Body of pancreas (tissue), 4 donors: Measurements from ENCODE around the gene LIPE. TPM values are rescaled to one million over a fixed set of nuclear protein-coding genes. Genes with fewer than 3 reads are reported as not detected.

ENCODE experiments used
- ATAC-seq: fragments of 150-250 bp; one replicate; pipeline ENCODE4 v1.9.1; 2016
- DNase-seq, 4 donors: peaks; one replicate each; pipeline ENCODE4 v3.0.0-alpha.2; 2019
- H3K27ac ChIP-seq, 4 donors: fragments of 200-600 bp; sonication (generic); 1 replicate in 3 of 4; 2 replicates in 1 of 4; pipeline versions ENCODE4 v1.5.1 to v1.6.1; 2016 to 2019; ENCODE audit warnings: mild to moderate bottlenecking in 1 of 4, mixed read lengths in 1 of 4, moderate library complexity in 1 of 4
- H3K27me3 ChIP-seq, 2 donors: fragments of 200-600 bp; sonication (generic); one replicate each; pipeline ENCODE4 v1.6.0; 2016; ENCODE audit warnings: mild to moderate bottlenecking in 1 of 2
- H3K36me3 ChIP-seq, 2 donors: fragments of 200-600 bp; sonication (generic); replicated peaks in 1 of 2; 2 replicates each; pipeline ENCODE4 v1.5.1; 2016; ENCODE audit warnings: low read depth in 2 of 2; ENCODE audit not compliant: insufficient read depth in 1 of 2
- H3K4me1 ChIP-seq: fragments of 200-600 bp; sonication (generic); one replicate; pipeline ENCODE4 v1.6.0; 2016
- H3K4me3 ChIP-seq, 2 donors: fragments of 200-600 bp; sonication (generic); 1 replicate in 1 of 2; 2 replicates in 1 of 2; pipeline ENCODE4 v1.5.1; 2016 to 2019
- H3K9me3 ChIP-seq, 3 donors: fragments of 200-600 bp; sonication (generic); 1 replicate in 2 of 3; 2 replicates in 1 of 3; pipeline ENCODE4 v1.5.1; 2016
- CTCF ChIP-seq, 7 experiments: fragments of 450-650 bp in 4 of 7; fragments of 200-600 bp in 3 of 7; sonication (generic) in 3 of 7; IDR thresholded peaks; one replicate each; pipeline ENCODE4 v1.5.1; 2016 to 2019; ENCODE audit warnings: antibody characterized with exemption in 7 of 7
- POLR2A ChIP-seq, 3 donors: fragments of 450-650 bp; IDR thresholded peaks; one replicate each; pipeline ENCODE4 v1.6.1; 2016; ENCODE audit warnings: antibody characterized with exemption in 3 of 3, mild to moderate bottlenecking in 2 of 3
- WGBS, 2 donors: methylation state at CpG; one replicate each; pipeline ENCODE4 v1.1.5; 2017; 5-methylcytosine and 5-hydroxymethylcytosine counted together
- intact Hi-C: fragments of 100-400 bp; cut with DNase I; formaldehyde crosslinking; loops from one replicate; pipeline ENCODE4 v1.15.1; 2023
- total RNA-seq, 2 donors: library from RNA; depleted of rRNA; stranded (reverse); fragments of >200 nt; gene quantifications; one replicate each; pipeline ENCODE4 v1.1.0, GENCODE V29; 2016

Gene LIPE
- total RNA-seq, 2 donors from 2014 or later, result 8.3 to 357 TPM

- DNase-seq (no peak), ATAC-seq (no peak)
- Histone ChIP-seq H3K4me1 (peaks cover 8% of the 10 kb centered on the region), H3K27me3 (no peaks in the 10 kb centered on the region), H3K36me3 (no peaks in the 10 kb centered on the region), H3K27ac (no peak overlapping the region), H3K4me3 (no peak overlapping the region), H3K9me3 (no peaks in the 10 kb centered on the region)
- 94 to 96% methylated on average over 7 of the region's 7 CpGs for WGBS, 2 donors
- intact Hi-C loops, result no loop called here
- TF ChIP-seq CTCF (IDR thresholded peaks at IDR 0.05), result no peak
- TF ChIP-seq POLR2A (IDR thresholded peaks at IDR 0.05), result no peak
These were observed 45.4 kb upstream of the LIPE start for GRCh38 chr19:42472402-42473147.

- WGBS, 2 donors, result 47 to 52% methylated on average over 6 to 7 of the region's 7 CpGs
These were observed 44.5 kb upstream of the LIPE start for GRCh38 chr19:42471554-42472249.

GRCh38 chr19:42469311-42470235 lies 42.4 kb upstream of the LIPE start:
- 72 to 81% methylated on average over 8 of the region's 8 CpGs for WGBS, 2 donors
- ATAC-seq, result no peak
- intact Hi-C loops, result no loop called here

More at GRCh38 chr19:42471554-42472249, 44.5 kb upstream of the LIPE start:
- peaks cover 8% of the 10 kb centered on the region for H3K4me1 ChIP-seq
- TF ChIP-seq CTCF (IDR thresholded peaks at IDR 0.05) (no peak), POLR2A (IDR thresholded peaks at IDR 0.05) (no peak)
- peak in 2 of 4 donors; percentile 29 to 33 for DNase-seq
- intact Hi-C loops, result no loop called here
- no peak for ATAC-seq
- no peak overlapping the region for H3K4me3 ChIP-seq
- no peaks in the 10 kb centered on the region for H3K9me3 ChIP-seq
- H3K27me3 ChIP-seq, result no peaks in the 10 kb centered on the region
- no peak overlapping the region for H3K27ac ChIP-seq
- no peaks in the 10 kb centered on the region for H3K36me3 ChIP-seq

GRCh38 chr19:42468273-42468796 lies 41.1 kb upstream of the LIPE start:
- Histone ChIP-seq H3K9me3 (no peaks in the 10 kb centered on the region), H3K4me3 (no peak overlapping the region), H3K4me1 (peaks cover 8% of the 10 kb centered on the region), H3K27me3 (no peaks in the 10 kb centered on the region), H3K36me3 (no peaks in the 10 kb centered on the region), H3K27ac (no peak overlapping the region)
- TF ChIP-seq CTCF (IDR thresholded peaks at IDR 0.05) (no peak), POLR2A (IDR thresholded peaks at IDR 0.05) (no peak)
- intact Hi-C loops, result no loop called here
- DNase-seq, result no peak
- no peak for ATAC-seq
- 73 to 79% methylated on average over 3 of the region's 3 CpGs for WGBS, 2 donors

More at GRCh38 chr19:42469311-42470235, 42.4 kb upstream of the LIPE start:
- no peaks in the 10 kb centered on the region for H3K9me3 ChIP-seq
- peaks cover 8% of the 10 kb centered on the region for H3K4me1 ChIP-seq
- DNase-seq, result no peak
- no peaks in the 10 kb centered on the region for H3K27me3 ChIP-seq
- TF ChIP-seq CTCF (IDR thresholded peaks at IDR 0.05) (no peak), POLR2A (IDR thresholded peaks at IDR 0.05) (no peak)
- H3K27ac ChIP-seq, result no peak overlapping the region
- no peak overlapping the region for H3K4me3 ChIP-seq
- H3K36me3 ChIP-seq, result no peaks in the 10 kb centered on the region
